ENCODE data around the gene ST6GALNAC4.

DNA sequence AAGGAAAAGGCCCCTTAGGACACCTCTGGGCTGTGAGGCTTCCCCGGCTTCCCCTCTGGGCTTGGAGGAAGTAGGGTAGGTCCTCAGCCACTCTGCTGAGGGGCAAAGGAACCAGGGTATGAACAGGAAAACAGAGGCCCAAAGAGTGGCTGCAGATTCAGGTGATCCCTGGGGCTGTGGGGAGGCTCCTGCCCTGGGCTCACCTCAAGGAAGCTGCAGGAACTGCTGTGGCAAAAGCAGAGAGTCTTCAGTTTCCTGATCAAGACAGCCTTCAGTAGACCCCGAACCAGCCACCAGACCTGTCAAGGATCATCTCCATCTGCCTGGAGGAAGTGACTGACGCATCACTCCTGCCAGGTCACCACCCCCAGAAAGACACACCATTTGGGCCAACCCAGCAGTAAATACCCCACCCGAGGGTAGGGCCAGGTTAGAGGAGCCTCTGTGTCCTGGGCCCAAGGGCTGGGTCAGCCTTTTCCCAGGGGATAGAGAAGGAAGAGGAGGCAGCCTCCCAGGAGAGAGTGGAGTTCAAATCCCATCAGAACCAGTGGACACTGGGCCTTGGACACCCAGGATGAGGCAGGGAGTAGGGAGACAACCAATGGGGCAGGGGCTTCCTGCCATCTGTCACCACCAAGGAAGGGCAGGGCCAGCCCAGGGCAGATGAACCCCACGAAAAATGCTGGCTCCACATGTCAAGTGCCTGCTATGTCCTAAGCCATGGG lies 11.7 kb downstream of the ST6GALNAC4 start:
- TF ChIP-seq, protein P1, sequence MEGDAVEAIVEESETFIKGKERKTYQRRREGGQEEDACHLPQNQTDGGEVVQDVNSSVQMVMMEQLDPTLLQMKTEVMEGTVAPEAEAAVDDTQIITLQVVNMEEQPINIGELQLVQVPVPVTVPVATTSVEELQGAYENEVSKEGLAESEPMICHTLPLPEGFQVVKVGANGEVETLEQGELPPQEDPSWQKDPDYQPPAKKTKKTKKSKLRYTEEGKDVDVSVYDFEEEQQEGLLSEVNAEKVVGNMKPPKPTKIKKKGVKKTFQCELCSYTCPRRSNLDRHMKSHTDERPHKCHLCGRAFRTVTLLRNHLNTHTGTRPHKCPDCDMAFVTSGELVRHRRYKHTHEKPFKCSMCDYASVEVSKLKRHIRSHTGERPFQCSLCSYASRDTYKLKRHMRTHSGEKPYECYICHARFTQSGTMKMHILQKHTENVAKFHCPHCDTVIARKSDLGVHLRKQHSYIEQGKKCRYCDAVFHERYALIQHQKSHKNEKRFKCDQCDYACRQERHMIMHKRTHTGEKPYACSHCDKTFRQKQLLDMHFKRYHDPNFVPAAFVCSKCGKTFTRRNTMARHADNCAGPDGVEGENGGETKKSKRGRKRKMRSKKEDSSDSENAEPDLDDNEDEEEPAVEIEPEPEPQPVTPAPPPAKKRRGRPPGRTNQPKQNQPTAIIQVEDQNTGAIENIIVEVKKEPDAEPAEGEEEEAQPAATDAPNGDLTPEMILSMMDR (IDR thresholded peaks at IDR 0.05): no peak
- TF ChIP-seq ZFX (IDR thresholded peaks at IDR 0.05; ENCODE audit: borderline replicate concordance): no peak
